Right forelimb (tissue), 1 donor: ENCODE results near the gene GABRG3.

Experiments
- DNase-seq: peaks from one replicate; pipeline ENCODE4 v3.0.0-alpha.2; 2018

The GABRG3 gene

GRCh38 chr15:27196691-27197090, 225.7 kb downstream of the GABRG3 start:
- no peak for DNase-seq

GRCh38 chr15:27201425-27201824, 230.4 kb downstream of the GABRG3 start:
- no peak for DNase-seq

GRCh38 chr15:27210176-27210575, 239.2 kb downstream of the GABRG3 start:
- no peak for DNase-seq

GRCh38 chr15:27214032-27214431, 243.1 kb downstream of the GABRG3 start:
- DNase-seq, result no peak

- DNase-seq, result no peak
Measured at GRCh38 chr15:27214961-27215360, 244.0 kb downstream of the GABRG3 start.

- DNase-seq, result no peak
Measured at GRCh38 chr15:27218426-27218825, 247.4 kb downstream of the GABRG3 start.

- no peak for DNase-seq
Measured at GRCh38 chr15:27219636-27220035, 248.7 kb downstream of the GABRG3 start.

GRCh38 chr15:27220199-27220598, 249.2 kb downstream of the GABRG3 start:
- DNase-seq, result no peak

- no peak for DNase-seq
Measured at GRCh38 chr15:27222479-27222878, 251.5 kb downstream of the GABRG3 start.

- DNase-seq, result no peak
Measured at GRCh38 chr15:27223179-27223578, 252.2 kb downstream of the GABRG3 start.

- no peak for DNase-seq
Measured at GRCh38 chr15:27231811-27232210, 260.8 kb downstream of the GABRG3 start.

GRCh38 chr15:27232876-27233275, 261.9 kb downstream of the GABRG3 start:
- no peak for DNase-seq

GRCh38 chr15:27234593-27234992, 263.6 kb downstream of the GABRG3 start:
- DNase-seq, result no peak

GRCh38 chr15:27235161-27235560, 264.2 kb downstream of the GABRG3 start:
- DNase-seq, result no peak

GRCh38 chr15:27235681-27236080, 264.7 kb downstream of the GABRG3 start:
- DNase-seq, result no peak

GRCh38 chr15:27237319-27237939, 266.4 kb downstream of the GABRG3 start:
- no peak for DNase-seq

GRCh38 chr15:27238209-27238608, 267.2 kb downstream of the GABRG3 start:
- DNase-seq, result no peak

- no peak for DNase-seq
Measured at GRCh38 chr15:27238707-27239423, 267.9 kb downstream of the GABRG3 start.

- DNase-seq, result no peak
Measured at GRCh38 chr15:27241943-27242342, 271.0 kb downstream of the GABRG3 start.

GRCh38 chr15:27244047-27244446, 273.1 kb downstream of the GABRG3 start:
- DNase-seq, result no peak

GRCh38 chr15:27248251-27248650, 277.3 kb downstream of the GABRG3 start:
- DNase-seq, result no peak

GRCh38 chr15:27249046-27249759, 278.2 kb downstream of the GABRG3 start:
- no peak for DNase-seq

GRCh38 chr15:27249760-27250109, 278.8 kb downstream of the GABRG3 start:
- DNase-seq, result no peak

- DNase-seq, result no peak
Measured at GRCh38 chr15:27250223-27250622, 279.2 kb downstream of the GABRG3 start.
